Astrocyte (in vitro differentiated cells and primary cell): ENCODE measurements around the gene ASB8.

Experiments used
- EZH2 ChIP-seq: IDR thresholded peaks from 2 replicates; pipeline ENCODE4 v1.6.1; 2012; ENCODE audit warnings: mild to moderate bottlenecking, low read length, inconsistent platforms; ENCODE audit not compliant: insufficient read depth
- TF ChIP-seq, protein P1 (sequence below): IDR thresholded peaks from 2 replicates; pipeline ENCODE4 v1.5.1; 2011; ENCODE audit warnings: low read depth, mild to moderate bottlenecking, inconsistent platforms, low read length, moderate library complexity; ENCODE audit not compliant: insufficient read depth

DNA sequence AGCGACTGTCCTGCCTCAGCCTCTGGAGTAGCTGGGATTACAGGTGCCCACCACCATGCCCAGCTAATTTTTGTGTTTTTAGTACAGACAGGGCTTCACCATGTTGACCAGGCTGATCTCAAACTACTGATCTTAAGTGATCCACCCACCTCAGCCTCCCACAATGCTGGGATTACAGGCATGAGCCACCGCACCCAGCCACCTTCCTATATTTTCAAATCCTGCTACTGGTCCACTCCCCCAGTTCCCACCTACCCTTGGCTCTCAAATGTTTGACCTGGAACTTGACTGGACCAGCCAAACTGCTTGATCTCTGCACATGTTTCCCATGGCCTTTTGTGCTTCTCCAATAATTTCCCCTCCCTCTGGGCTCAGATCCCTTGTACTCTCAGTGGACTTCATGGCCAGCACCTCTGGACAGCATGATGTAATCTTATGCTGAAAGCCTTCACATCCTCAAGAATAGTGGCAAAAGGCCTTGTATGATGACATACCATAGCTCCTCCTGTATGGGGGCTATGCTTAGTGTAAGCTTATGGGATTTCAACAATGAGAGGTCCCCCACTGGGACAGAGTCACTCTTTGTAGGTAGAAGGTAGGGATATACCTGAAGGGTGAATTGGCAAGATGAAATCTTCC lies 23.7 kb upstream of the ASB8 start:
- TF ChIP-seq, protein P1, sequence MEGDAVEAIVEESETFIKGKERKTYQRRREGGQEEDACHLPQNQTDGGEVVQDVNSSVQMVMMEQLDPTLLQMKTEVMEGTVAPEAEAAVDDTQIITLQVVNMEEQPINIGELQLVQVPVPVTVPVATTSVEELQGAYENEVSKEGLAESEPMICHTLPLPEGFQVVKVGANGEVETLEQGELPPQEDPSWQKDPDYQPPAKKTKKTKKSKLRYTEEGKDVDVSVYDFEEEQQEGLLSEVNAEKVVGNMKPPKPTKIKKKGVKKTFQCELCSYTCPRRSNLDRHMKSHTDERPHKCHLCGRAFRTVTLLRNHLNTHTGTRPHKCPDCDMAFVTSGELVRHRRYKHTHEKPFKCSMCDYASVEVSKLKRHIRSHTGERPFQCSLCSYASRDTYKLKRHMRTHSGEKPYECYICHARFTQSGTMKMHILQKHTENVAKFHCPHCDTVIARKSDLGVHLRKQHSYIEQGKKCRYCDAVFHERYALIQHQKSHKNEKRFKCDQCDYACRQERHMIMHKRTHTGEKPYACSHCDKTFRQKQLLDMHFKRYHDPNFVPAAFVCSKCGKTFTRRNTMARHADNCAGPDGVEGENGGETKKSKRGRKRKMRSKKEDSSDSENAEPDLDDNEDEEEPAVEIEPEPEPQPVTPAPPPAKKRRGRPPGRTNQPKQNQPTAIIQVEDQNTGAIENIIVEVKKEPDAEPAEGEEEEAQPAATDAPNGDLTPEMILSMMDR = no peak
- no peak for TF ChIP-seq EZH2
